Activated CD4-positive, alpha-beta T cell treated with anti-CD3 and anti-CD28 coated beads for 36 hours (primary cell): ENCODE measurements around the gene CDC42BPB. TPM values are rescaled to one million over a fixed set of nuclear protein-coding genes. Genes with fewer than 3 reads are reported as not detected.

ENCODE experiments used
- ATAC-seq: fragments of 200-7000 bp; cut with Tn5 transposase; one replicate; pipeline ENCODE4 v1.10.0; 2021; ENCODE audit warnings: mild to moderate bottlenecking, moderate library complexity
- CTCF ChIA-PET: fragments of 350-600 bp; sonication (Branson Sonifier 250); formaldehyde crosslinking; loops from one replicate; lab custom pipeline; 2021; ENCODE audit warnings: antibody characterized with exemption; lab: Charles Lee
- POLR2A ChIA-PET: fragments of 350-600 bp; sonication (Branson Sonifier 250); formaldehyde crosslinking; loops from one replicate; lab custom pipeline; 2021; ENCODE audit warnings: antibody characterized with exemption, inconsistent platforms; lab: Charles Lee
- DNase-seq: peaks from one replicate; pipeline ENCODE4 v3.0.0-alpha.2; 2020
- H3K27ac Mint-ChIP-seq: one replicate; pipeline ENCODE4 v1.8.0; 2021; ENCODE audit warnings: mixed read lengths
- H3K27me3 Mint-ChIP-seq: one replicate; pipeline ENCODE4 v1.8.0; 2021; ENCODE audit warnings: mixed read lengths
- H3K36me3 Mint-ChIP-seq: one replicate; pipeline ENCODE4 v1.8.0; 2021; ENCODE audit warnings: low read depth, mixed read lengths
- H3K4me1 Mint-ChIP-seq: one replicate; pipeline ENCODE4 v1.8.0; 2021; ENCODE audit warnings: mixed read lengths
- H3K4me3 Mint-ChIP-seq: one replicate; pipeline ENCODE4 v1.8.0; 2021; ENCODE audit warnings: mild to moderate bottlenecking, moderate library complexity, mixed read lengths
- H3K9me3 Mint-ChIP-seq: one replicate; pipeline ENCODE4 v1.8.0; 2021; ENCODE audit warnings: low read depth, mixed read lengths
- intact Hi-C, 2 experiments: fragments of 100-400 bp; cut with DNase I in 1 of 2; cut with micrococcal nuclease in 1 of 2; formaldehyde crosslinking; loops; one replicate each; pipeline versions ENCODE4 v1.14.2 to v1.15.1; 2022 to 2024; cut with DNase I, micrococcal nuclease
- total RNA-seq, 2 experiments: library from RNA; stranded (reverse); gene quantifications; one replicate each; pipeline ENCODE4 v1.2.3, GENCODE V29; 2021

CDC42BPB gene
- total RNA-seq, 2 experiments from 2014 or later, result 4.0 to 4.4 TPM

GRCh38 chr14:103000291-103000921 lies 56.9 kb downstream of the CDC42BPB start:
- Mint-ChIP-seq H3K4me3 (no peak overlapping the region), H3K9me3 (no peaks in the 10 kb centered on the region), H3K36me3 (no peaks in the 10 kb centered on the region), H3K4me1 (no peaks in the 10 kb centered on the region), H3K27ac (no peak overlapping the region), H3K27me3 (no peaks in the 10 kb centered on the region)
- DNase-seq (no peak), ATAC-seq (no peak)
- intact Hi-C loops, result no loop called here
- CTCF ChIA-PET, result interaction anchor here (1.6 kb wide), 1 partner anchor 34 kb away, joined by 4 read pairs; no protein-coding TSS in a partner anchor
- POLR2A ChIA-PET, result no interaction called here

- no peaks in the 10 kb centered on the region for H3K27me3 Mint-ChIP-seq
- CTCF ChIA-PET, result interaction anchor here (0.5 kb wide), 1 partner anchor 19 kb away, joined by 3 read pairs; no protein-coding TSS in a partner anchor
- no peak overlapping the region for H3K4me3 Mint-ChIP-seq
Measured at GRCh38 chr14:102999227-102999895, 58.0 kb downstream of the CDC42BPB start.

GRCh38 chr14:102998393-102998792 lies 59.0 kb downstream of the CDC42BPB start:
- H3K4me3 Mint-ChIP-seq, result no peak overlapping the region
- H3K9me3 Mint-ChIP-seq, result no peaks in the 10 kb centered on the region
- H3K4me1 Mint-ChIP-seq, result no peaks in the 10 kb centered on the region
- H3K36me3 Mint-ChIP-seq, result no peaks in the 10 kb centered on the region
- intact Hi-C loops, result no loop called here
- CTCF ChIA-PET, result interaction anchor here (0.6 to 1.3 kb wide), 3 partner anchors 11 to 304 kb away, joined by 3 read pairs; no protein-coding TSS in a partner anchor
- no peaks in the 10 kb centered on the region for H3K27me3 Mint-ChIP-seq
- no peak for DNase-seq
- POLR2A ChIA-PET, result interaction anchor here (0.5 kb wide), 1 partner anchor 915 kb away, joined by 10 read pairs; no protein-coding TSS in a partner anchor
- ATAC-seq, result no peak
- H3K27ac Mint-ChIP-seq, result no peak overlapping the region

More at GRCh38 chr14:102999227-102999895, 58.0 kb downstream of the CDC42BPB start:
- intact Hi-C loops, result no loop called here
- no peaks in the 10 kb centered on the region for H3K4me1 Mint-ChIP-seq
- POLR2A ChIA-PET, result interaction anchor here (0.6 kb wide), 1 partner anchor 9 kb away, joined by 3 read pairs; no protein-coding TSS in a partner anchor
- no peaks in the 10 kb centered on the region for H3K9me3 Mint-ChIP-seq
- H3K27ac Mint-ChIP-seq, result no peak overlapping the region
- no peak for DNase-seq
- ATAC-seq, result no peak
- no peaks in the 10 kb centered on the region for H3K36me3 Mint-ChIP-seq

- no peak overlapping the region for H3K4me3 Mint-ChIP-seq
- H3K9me3 Mint-ChIP-seq, result no peaks in the 10 kb centered on the region
- no peaks in the 10 kb centered on the region for H3K4me1 Mint-ChIP-seq
- no peak overlapping the region for H3K27ac Mint-ChIP-seq
- ATAC-seq, result no peak
- CTCF ChIA-PET, result interaction anchor here (1.3 kb wide), 1 partner anchor 302 kb away, joined by 3 read pairs; no protein-coding TSS in a partner anchor
- H3K27me3 Mint-ChIP-seq, result no peaks in the 10 kb centered on the region
- no peak for DNase-seq
- POLR2A ChIA-PET, result no interaction called here
- intact Hi-C loops, result no loop called here
- no peaks in the 10 kb centered on the region for H3K36me3 Mint-ChIP-seq
Measured at GRCh38 chr14:102996941-102997340, 60.4 kb downstream of the CDC42BPB start.

- H3K4me3 Mint-ChIP-seq, result no peak overlapping the region
- DNase-seq (no peak), ATAC-seq (no peak)
- CTCF ChIA-PET, result interaction anchor here (0.6 kb wide), 1 partner anchor 14 kb away, joined by 4 read pairs; no protein-coding TSS in a partner anchor
- H3K36me3 Mint-ChIP-seq, result peaks cover 5% of the 10 kb centered on the region
- H3K27me3 Mint-ChIP-seq, result no peaks in the 10 kb centered on the region
- intact Hi-C loops, result no loop called here
- peaks cover 5% of the 10 kb centered on the region for H3K9me3 Mint-ChIP-seq
- no peaks in the 10 kb centered on the region for H3K4me1 Mint-ChIP-seq
- no peak overlapping the region for H3K27ac Mint-ChIP-seq
- POLR2A ChIA-PET, result no interaction called here
Measured at GRCh38 chr14:102994689-102995088, 62.7 kb downstream of the CDC42BPB start.

- intact Hi-C loops, result no loop called here
- DNase-seq (no peak), ATAC-seq (no peak)
- Mint-ChIP-seq H3K4me3 (no peak overlapping the region), H3K27ac (no peak overlapping the region), H3K36me3 (peaks cover 13% of the 10 kb centered on the region), H3K9me3 (peaks cover 8% of the 10 kb centered on the region), H3K27me3 (no peaks in the 10 kb centered on the region), H3K4me1 (no peaks in the 10 kb centered on the region)
- POLR2A ChIA-PET, result no interaction called here
- CTCF ChIA-PET, result interaction anchor here (0.7 kb wide), 1 partner anchor 1140 kb away, joined by 3 read pairs; no protein-coding TSS in a partner anchor
Measured at GRCh38 chr14:102993523-102993922, 63.8 kb downstream of the CDC42BPB start.

GRCh38 chr14:102991376-102991775 lies 66.0 kb downstream of the CDC42BPB start:
- ChIA-PET CTCF (no interaction called here), POLR2A (no interaction called here)
- ATAC-seq (no peak), DNase-seq (no peak)
- no peaks in the 10 kb centered on the region for H3K4me1 Mint-ChIP-seq
- intact Hi-C loops, result no loop called here
- no peak overlapping the region for H3K27ac Mint-ChIP-seq
- no peak overlapping the region for H3K4me3 Mint-ChIP-seq
- H3K27me3 Mint-ChIP-seq, result no peaks in the 10 kb centered on the region
- H3K9me3 Mint-ChIP-seq, result peaks cover 19% of the 10 kb centered on the region
- peaks cover 29% of the 10 kb centered on the region for H3K36me3 Mint-ChIP-seq

GRCh38 chr14:102988054-102988453 lies 69.3 kb downstream of the CDC42BPB start:
- no peak overlapping the region for H3K4me3 Mint-ChIP-seq
- intact Hi-C loops, result no loop called here
- peaks cover 33% of the 10 kb centered on the region for H3K36me3 Mint-ChIP-seq
- ATAC-seq (no peak), DNase-seq (no peak)
- no peaks in the 10 kb centered on the region for H3K27me3 Mint-ChIP-seq
- peaks cover 19% of the 10 kb centered on the region for H3K9me3 Mint-ChIP-seq
- ChIA-PET POLR2A (no interaction called here), CTCF (no interaction called here)
- H3K27ac Mint-ChIP-seq, result no peak overlapping the region
- H3K4me1 Mint-ChIP-seq, result no peaks in the 10 kb centered on the region

- no peak overlapping the region for H3K27ac Mint-ChIP-seq
- no peak overlapping the region for H3K4me3 Mint-ChIP-seq
- DNase-seq (no peak), ATAC-seq (no peak)
- H3K27me3 Mint-ChIP-seq, result no peaks in the 10 kb centered on the region
- intact Hi-C loops, result no loop called here
- POLR2A ChIA-PET, result no interaction called here
- H3K9me3 Mint-ChIP-seq, result peaks cover 19% of the 10 kb centered on the region
- peaks cover 33% of the 10 kb centered on the region for H3K36me3 Mint-ChIP-seq
- no peaks in the 10 kb centered on the region for H3K4me1 Mint-ChIP-seq
- CTCF ChIA-PET, result no interaction called here
Measured at GRCh38 chr14:102986810-102987579, 70.4 kb downstream of the CDC42BPB start.

- H3K27me3 Mint-ChIP-seq, result no peaks in the 10 kb centered on the region
- H3K4me3 Mint-ChIP-seq, result no peak overlapping the region
- intact Hi-C loops, result no loop called here
- no peak for ATAC-seq
- H3K36me3 Mint-ChIP-seq, result peaks cover 33% of the 10 kb centered on the region
- no peak for DNase-seq
- no peak overlapping the region for H3K27ac Mint-ChIP-seq
- CTCF ChIA-PET, result no interaction called here
- peaks cover 19% of the 10 kb centered on the region for H3K9me3 Mint-ChIP-seq
- POLR2A ChIA-PET, result no interaction called here
- H3K4me1 Mint-ChIP-seq, result no peaks in the 10 kb centered on the region
Measured at GRCh38 chr14:102985665-102986064, 71.7 kb downstream of the CDC42BPB start.

- Mint-ChIP-seq H3K4me3 (no peak overlapping the region), H3K27me3 (no peaks in the 10 kb centered on the region), H3K36me3 (peaks cover 27% of the 10 kb centered on the region), H3K9me3 (peaks cover 14% of the 10 kb centered on the region), H3K27ac (no peak overlapping the region), H3K4me1 (peaks cover 3% of the 10 kb centered on the region)
- DNase-seq (no peak), ATAC-seq (no peak)
- intact Hi-C loops, result no loop called here
- CTCF ChIA-PET, result interaction anchor here (0.6 to 0.7 kb wide), 2 partner anchors 9 to 275 kb away, joined by 3 read pairs; no protein-coding TSS in a partner anchor
- POLR2A ChIA-PET, result no interaction called here
Measured at GRCh38 chr14:102984336-102985102, 72.8 kb downstream of the CDC42BPB start.
